Lower leg skin (tissue), 4 donors: Measurements from ENCODE around the gene EYS. TPM values are rescaled to one million over a fixed set of nuclear protein-coding genes. Genes with fewer than 3 reads are reported as not detected.

ENCODE experiments used
- DNase-seq, 2 donors: peaks; one replicate each; pipeline ENCODE4 v3.0.0-alpha.2; 2019; ENCODE audit warnings: low spot score in 2 of 2
- H3K4me3 ChIP-seq: fragments of 200-600 bp; sonication (generic); 2 replicates; pipeline ENCODE4 v1.5.1; 2017; ENCODE audit warnings: mild to moderate bottlenecking, low read depth; ENCODE audit not compliant: poor library complexity, severe bottlenecking
- CTCF ChIP-seq, 3 donors: fragments of 450-650 bp; IDR thresholded peaks; one replicate each; pipeline ENCODE4 v1.5.1; 2016; ENCODE audit warnings: antibody characterized with exemption in 3 of 3, mild to moderate bottlenecking in 3 of 3, moderate library complexity in 2 of 3
- POLR2A ChIP-seq, 2 donors: fragments of 450-650 bp; IDR thresholded peaks; one replicate each; pipeline ENCODE4 v1.6.1; 2016 to 2017; ENCODE audit warnings: antibody characterized with exemption in 2 of 2, mild to moderate bottlenecking in 1 of 2, moderate library complexity in 1 of 2
- WGBS, 2 donors: methylation state at CpG; one replicate each; pipeline ENCODE4 v1.1.5; 2018; 5-methylcytosine and 5-hydroxymethylcytosine counted together
- intact Hi-C: fragments of 100-400 bp; cut with DNase I; formaldehyde crosslinking; loops from one replicate; pipeline ENCODE4 v1.15.0; 2023; ENCODE audit warnings: low total_unique reads
- total RNA-seq, 4 donors: library from RNA; depleted of rRNA; stranded (reverse); fragments of >200 nt; gene quantifications; one replicate each; pipeline ENCODE4 v1.1.0, GENCODE V29; 2016

Gene EYS
- total RNA-seq, 4 donors from 2014 or later: 0.04 TPM; not detected in 3

- intact Hi-C loops: no loop called here
- WGBS, 2 donors: 87 to 88% methylated on average over 3 of the region's 3 CpGs
- TF ChIP-seq POLR2A (IDR thresholded peaks at IDR 0.05): no peak
- no peak for TF ChIP-seq CTCF (IDR thresholded peaks at IDR 0.05)
Observed at GRCh38 chr6:63790334-63790733, 1916.7 kb downstream of the EYS start.

GRCh38 chr6:63789699-63790098, 1917.3 kb downstream of the EYS start:
- no peak for DNase-seq
- intact Hi-C loops: no loop called here
- 80 to 84% methylated on average over 3 of the region's 3 CpGs for WGBS, 2 donors
- no peak overlapping the region for H3K4me3 ChIP-seq
- TF ChIP-seq POLR2A (IDR thresholded peaks at IDR 0.05) (no peak), CTCF (IDR thresholded peaks at IDR 0.05) (no peak)

More at GRCh38 chr6:63790334-63790733, 1916.7 kb downstream of the EYS start:
- H3K4me3 ChIP-seq: no peak overlapping the region
- DNase-seq: no peak

GRCh38 chr6:63788569-63788968, 1918.5 kb downstream of the EYS start:
- no peak for DNase-seq
- no peak overlapping the region for H3K4me3 ChIP-seq
- no peak for TF ChIP-seq POLR2A (IDR thresholded peaks at IDR 0.05)
- WGBS, 2 donors: 81 to 87% methylated on average over 2 of the region's 2 CpGs
- intact Hi-C loops: no loop called here

- WGBS, 2 donors: 80 to 90% methylated on average over 1 of the region's 1 CpG
Observed at GRCh38 chr6:63787021-63787420, 1920.0 kb downstream of the EYS start.

GRCh38 chr6:63785006-63785405, 1922.0 kb downstream of the EYS start:
- WGBS, 2 donors: 53 to 57% methylated on average over 1 of the region's 1 CpG
- TF ChIP-seq CTCF (IDR thresholded peaks at IDR 0.05): no peak
- intact Hi-C loops: no loop called here
- H3K4me3 ChIP-seq: no peak overlapping the region
- no peak for DNase-seq

More at GRCh38 chr6:63787021-63787420, 1920.0 kb downstream of the EYS start:
- intact Hi-C loops: no loop called here
- H3K4me3 ChIP-seq: no peak overlapping the region
- DNase-seq: no peak
- no peak for TF ChIP-seq POLR2A (IDR thresholded peaks at IDR 0.05)
- no peak for TF ChIP-seq CTCF (IDR thresholded peaks at IDR 0.05)

- TF ChIP-seq CTCF (IDR thresholded peaks at IDR 0.05) (no peak), POLR2A (IDR thresholded peaks at IDR 0.05) (no peak)
- no peak for DNase-seq
- 62 to 80% methylated on average over 1 of the region's 1 CpG for WGBS, 2 donors
- no peak overlapping the region for H3K4me3 ChIP-seq
- intact Hi-C loops: no loop called here
Observed at GRCh38 chr6:63783096-63783495, 1923.9 kb downstream of the EYS start.
